AG20443 (cell line): ENCODE results near the gene TUG1.

Experiments used
- DNase-seq: peaks from one replicate; pipeline ENCODE4 v3.0.0; 2012; ENCODE audit warnings: low spot score, mixed read lengths

The TUG1 gene

DNA sequence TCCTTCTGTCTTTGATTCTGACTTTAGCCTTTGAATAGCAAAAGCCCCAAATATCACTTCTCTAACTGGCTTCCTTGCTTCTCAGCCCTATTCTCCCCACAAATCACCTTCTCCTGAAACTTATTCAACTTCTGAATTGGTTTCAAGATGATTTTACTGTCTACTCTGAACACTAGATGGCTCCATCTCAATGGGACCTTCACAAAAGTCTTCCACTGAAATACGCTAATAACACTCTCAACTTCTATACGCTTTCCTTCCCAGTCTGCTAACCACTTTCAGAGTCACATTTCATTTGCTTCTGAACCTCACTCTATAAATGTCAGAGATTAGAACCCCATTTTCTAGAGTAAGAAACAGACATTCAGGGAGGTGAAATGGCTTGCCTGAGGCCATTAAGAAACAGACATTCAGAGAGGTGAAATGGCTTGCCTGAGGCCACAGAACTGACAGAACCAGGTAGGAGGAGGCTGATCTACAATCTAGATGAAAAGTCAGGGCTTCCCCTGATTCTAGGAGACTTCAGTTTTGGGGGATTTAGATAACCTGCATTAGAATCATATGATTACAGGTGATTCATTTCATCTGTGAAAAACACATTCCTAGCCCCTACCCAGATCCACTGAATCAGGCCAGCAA is 21.1 kb upstream of the TUG1 start:
- peak; percentile 62 for DNase-seq

DNA sequence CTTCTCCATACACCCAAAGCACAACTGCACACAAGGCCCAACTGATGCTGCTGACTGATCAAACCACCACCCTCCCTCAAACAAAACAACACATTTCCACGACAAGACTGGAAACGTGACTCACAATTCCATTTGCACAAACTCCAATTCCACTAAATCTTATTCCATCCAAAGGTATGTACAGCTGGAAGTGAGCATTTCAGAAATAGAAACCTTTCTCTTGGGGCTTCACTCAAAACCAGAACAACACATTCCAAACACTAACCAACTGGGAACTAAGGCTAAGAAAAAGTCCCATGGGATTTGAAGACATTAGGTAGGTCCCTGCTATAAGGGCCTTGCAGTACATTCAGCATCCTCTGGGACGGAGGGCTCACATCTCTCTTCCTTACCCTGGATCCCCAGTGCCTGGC is 20.1 kb upstream of the TUG1 start:
- DNase-seq, result peak; percentile 53

DNA sequence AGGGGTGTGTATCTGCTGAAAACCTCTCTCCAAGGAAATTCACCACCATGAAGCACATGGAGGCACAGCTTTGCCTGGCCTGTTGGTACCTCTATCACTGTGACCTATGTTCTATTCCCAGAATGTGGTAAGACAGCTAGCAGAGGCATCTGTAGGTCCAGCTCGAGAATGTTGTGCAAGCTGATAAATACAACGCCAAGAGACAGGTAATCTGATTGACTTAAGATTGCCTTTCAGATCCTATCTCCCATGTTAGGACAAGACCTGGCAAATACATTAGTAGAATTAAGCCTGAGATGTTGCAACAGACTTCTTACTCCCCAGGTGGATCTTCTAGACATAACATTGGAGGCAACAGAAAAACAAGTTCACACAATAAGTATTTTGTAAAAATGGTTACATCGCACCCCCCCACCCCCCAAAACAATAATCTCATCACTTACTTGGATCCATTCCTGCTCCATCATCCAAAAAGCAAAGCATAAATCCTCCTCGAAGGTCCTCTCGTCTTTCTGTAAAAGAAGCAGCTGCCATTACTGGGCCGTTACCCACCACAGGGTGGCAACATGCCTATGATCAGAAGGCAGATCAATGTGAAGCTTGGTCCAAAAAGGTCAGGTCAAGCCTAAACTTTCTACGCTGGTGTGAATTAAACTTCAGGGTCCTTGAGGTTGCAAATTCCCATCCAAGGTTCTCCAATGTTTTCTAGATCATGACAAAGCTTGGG is 19.0 kb upstream of the TUG1 start:
- DNase-seq, result no peak

- no peak for DNase-seq
Measured at GRCh38 chr22:30953206-30953605, 15.9 kb upstream of the TUG1 start.

- DNase-seq, result no peak
Measured at GRCh38 chr22:30955153-30955552, 13.9 kb upstream of the TUG1 start.

- no peak for DNase-seq
Measured at GRCh38 chr22:30964858-30965257, 4.2 kb upstream of the TUG1 start.

DNA sequence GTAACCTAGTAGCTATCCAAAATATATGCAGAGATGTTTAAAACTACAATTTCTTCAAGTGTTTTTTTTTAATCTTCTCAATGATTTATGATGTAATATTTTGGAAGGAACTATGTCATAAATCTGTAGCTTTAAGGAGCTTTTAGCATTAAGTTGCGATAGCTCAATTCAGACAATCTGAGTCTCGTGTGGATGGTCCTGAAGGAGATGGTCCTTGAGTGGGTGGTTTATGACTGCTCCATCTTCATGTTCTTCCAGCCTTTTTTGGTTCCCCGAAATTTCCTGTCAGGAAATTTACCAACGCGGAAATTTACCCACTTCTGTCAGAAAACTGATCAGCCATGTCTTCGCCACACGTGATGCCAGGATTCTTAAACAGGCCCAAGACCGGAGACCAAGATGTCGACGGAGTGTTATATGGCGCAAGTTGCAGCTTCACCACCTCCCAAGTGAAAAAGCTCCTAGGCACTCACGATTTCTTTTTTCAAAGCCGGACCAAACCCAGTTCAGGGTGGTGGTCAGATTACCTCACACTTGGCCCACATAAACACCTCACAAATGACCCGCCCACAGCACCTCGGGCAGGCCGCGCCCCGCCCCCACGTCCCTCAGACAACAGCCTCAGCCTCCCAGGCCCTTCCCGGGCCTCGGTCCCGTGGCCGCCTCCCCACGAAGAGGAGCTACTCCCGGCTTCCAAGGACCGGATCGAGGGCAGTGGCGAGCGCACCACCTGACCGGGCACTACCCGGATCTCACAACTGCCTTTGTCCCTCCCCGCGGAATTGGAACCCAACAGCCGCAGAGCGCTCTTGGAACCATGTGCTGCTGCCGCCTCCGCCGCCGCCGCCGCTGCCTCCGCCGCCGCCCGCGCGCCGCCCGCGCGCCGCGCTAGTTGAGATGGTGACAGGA is 796 bp upstream of the TUG1 start, which contains the start of gene MORC2:
MORC2 (minus strand) TSS at position 760 of the 909 bp plus-strand sequence. CDS start 885 bp downstream, outside the sequence.
- no peak for DNase-seq

DNA sequence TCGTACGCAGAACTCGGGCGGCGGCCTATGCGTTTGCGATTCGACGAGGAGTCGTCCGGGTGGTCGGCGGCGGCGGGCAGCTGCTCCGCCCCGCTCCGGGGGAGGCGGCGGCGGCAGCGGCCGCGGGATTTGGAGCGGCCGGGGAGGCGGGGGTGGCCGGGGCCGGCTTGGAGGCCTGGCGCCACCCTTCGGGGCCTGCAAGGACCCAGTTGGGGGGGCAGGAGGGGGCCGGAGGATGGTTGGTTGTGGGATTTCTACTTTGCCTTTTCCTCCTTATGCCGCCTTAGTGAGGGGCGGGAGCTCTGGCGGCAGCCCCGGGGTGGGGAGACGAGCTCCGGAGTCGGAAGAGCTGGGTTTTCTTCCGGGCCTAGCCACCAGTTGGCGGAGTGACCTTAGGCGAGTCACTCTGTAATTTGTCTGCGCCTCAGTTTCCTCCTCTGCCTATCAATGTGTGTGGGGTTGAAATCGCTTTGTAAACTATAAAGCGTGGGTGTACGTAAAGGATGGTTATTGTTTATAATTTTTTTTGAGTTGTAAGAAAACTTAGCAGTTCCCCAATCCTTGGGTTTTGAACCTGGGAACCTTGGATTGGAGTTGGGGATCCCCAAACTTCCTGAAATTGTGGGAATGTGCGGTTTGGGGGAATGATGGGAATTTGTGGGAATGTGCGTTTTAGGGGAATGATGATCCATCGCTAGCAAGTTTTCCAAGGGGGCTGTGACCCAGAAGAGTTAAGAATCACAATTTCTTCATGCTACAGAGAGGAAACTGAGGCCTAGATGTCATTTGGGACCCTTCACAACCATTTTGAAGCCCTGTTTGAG is 679 bp downstream of the TUG1 start:
- peak; percentile 76 for DNase-seq

- DNase-seq, result no peak
Measured at GRCh38 chr22:30970356-30970746, 1.3 kb downstream of the TUG1 start.

- no peak for DNase-seq
Measured at GRCh38 chr22:30978304-30978962, 9.4 kb downstream of the TUG1 start.

GRCh38 chr22:30979932-30980331 is 10.9 kb downstream of the TUG1 start:
- DNase-seq, result no peak

GRCh38 chr22:30982512-30982911 is 13.4 kb downstream of the TUG1 start:
- no peak for DNase-seq

GRCh38 chr22:30984317-30984716 is 15.3 kb downstream of the TUG1 start:
- no peak for DNase-seq

- DNase-seq, result no peak
Measured at GRCh38 chr22:30985561-30986208, 16.6 kb downstream of the TUG1 start.

- DNase-seq, result no peak
Measured at GRCh38 chr22:30989474-30989873, 20.4 kb downstream of the TUG1 start.

GRCh38 chr22:30990690-30991089 is 21.6 kb downstream of the TUG1 start:
- DNase-seq, result no peak

DNA sequence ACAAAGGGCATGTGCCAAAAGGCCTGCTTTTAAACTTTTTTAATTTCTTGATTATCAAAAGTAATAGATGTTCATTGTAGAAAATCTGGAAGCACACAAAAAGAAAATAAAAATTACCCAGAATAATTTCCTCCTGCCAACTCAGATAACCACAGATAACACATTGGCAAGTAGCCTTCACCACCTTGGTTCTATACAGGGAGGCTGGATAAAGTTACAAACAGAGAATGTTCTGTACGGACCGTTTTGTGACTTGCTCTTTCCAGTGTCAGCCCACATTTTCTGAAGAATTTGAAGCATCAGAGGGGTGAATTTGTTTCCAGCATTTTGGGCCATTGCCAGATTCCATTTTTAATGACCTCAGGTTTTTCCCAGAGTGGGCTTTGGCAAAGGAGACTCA is 23.5 kb downstream of the TUG1 start:
- DNase-seq, result no peak

- DNase-seq, result no peak
Measured at GRCh38 chr22:30994960-30995359, 25.9 kb downstream of the TUG1 start.

GRCh38 chr22:30996462-30996861 is 27.4 kb downstream of the TUG1 start:
- DNase-seq, result no peak

DNA sequence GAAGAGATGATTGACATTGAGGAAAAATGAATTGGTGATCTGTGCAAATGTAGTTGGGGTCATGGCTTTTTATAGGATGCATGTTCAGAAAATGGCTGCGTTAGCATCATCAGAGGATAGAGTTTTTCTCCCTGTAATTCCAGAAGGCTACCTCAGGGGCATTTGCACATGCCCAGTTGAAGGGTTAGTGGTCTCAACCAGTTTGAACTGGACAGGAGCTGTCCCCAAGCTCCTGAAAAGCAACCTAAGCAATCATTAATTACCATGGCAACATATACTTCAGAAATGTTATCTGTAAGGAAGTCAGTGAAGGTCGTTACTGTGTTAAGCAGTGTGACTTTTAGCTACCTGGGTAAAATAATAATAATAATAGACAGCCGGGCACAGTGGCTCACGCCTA is 29.3 kb downstream of the TUG1 start:
- no peak for DNase-seq
